Measurements from ENCODE around the gene ZC3HAV1L.

The ZC3HAV1L gene

GRCh38 chr7:139004321-139005090 is 31.3 kb downstream of the ZC3HAV1L start:
- Histone ChIP-seq H3K27ac (ENCODE audit: low read length) (no peak overlapping the region), H3K27me3 (ENCODE audit: insufficient read depth, low read length, poor library complexity) (no peaks in the 10 kb centered on the region), H3K4me1 (ENCODE audit: insufficient read depth, low read length) (no peaks in the 10 kb centered on the region), H3K4me2 (ENCODE audit: insufficient read depth, low read length) (no peak overlapping the region), H3K79me2 (ENCODE audit: insufficient read depth, low read length) (no peaks in the 10 kb centered on the region), H3K36me3 (ENCODE audit: insufficient read depth, low read length) (no peaks in the 10 kb centered on the region), H2AFZ (ENCODE audit: low read depth, low read length) (no peak overlapping the region), H3K9ac (ENCODE audit: low read depth, low read length) (no peak overlapping the region), H3K4me3 (ENCODE audit: low read depth in 1 of 2, low read length in 2 of 2) (no peak overlapping the region), H4K20me1 (ENCODE audit: insufficient read depth, low read length) (no peaks in the 10 kb centered on the region), H3K9me3 (ENCODE audit: insufficient read depth, low read length, severe bottlenecking) (peaks cover 17% of the 10 kb centered on the region)
- no peak for ATAC-seq (ENCODE audit: insufficient read depth, low read depth)
- TF ChIP-seq EZH2 (IDR thresholded peaks at IDR 0.05; ENCODE audit: borderline replicate concordance, low read depth, low read length, severe bottlenecking) (no peak), CTCF (IDR thresholded peaks at IDR 0.05; ENCODE audit: borderline replicate concordance, extremely low read depth, low read length, poor library complexity, severe bottlenecking) (no peak)
- DNase-seq: no peak

GRCh38 chr7:138999414-138999813 is 36.4 kb downstream of the ZC3HAV1L start:
- peak; percentile 86 for ATAC-seq (ENCODE audit: insufficient read depth, low read depth)
- H2AFZ ChIP-seq (ENCODE audit: low read depth, low read length): no peak overlapping the region
- no peaks in the 10 kb centered on the region for H3K79me2 ChIP-seq (ENCODE audit: insufficient read depth, low read length)
- H3K4me1 ChIP-seq (ENCODE audit: insufficient read depth, low read length): no peaks in the 10 kb centered on the region
- no peaks in the 10 kb centered on the region for H3K27me3 ChIP-seq (ENCODE audit: insufficient read depth, low read length, poor library complexity)
- no peaks in the 10 kb centered on the region for H3K36me3 ChIP-seq (ENCODE audit: insufficient read depth, low read length)
- H3K9me3 ChIP-seq (ENCODE audit: insufficient read depth, low read length, severe bottlenecking): peaks cover 10% of the 10 kb centered on the region
- no peaks in the 10 kb centered on the region for H4K20me1 ChIP-seq (ENCODE audit: insufficient read depth, low read length)
- H3K4me3 ChIP-seq (ENCODE audit: low read depth in 1 of 2, low read length in 2 of 2): no peak overlapping the region
- no peak for TF ChIP-seq CTCF (IDR thresholded peaks at IDR 0.05; ENCODE audit: borderline replicate concordance, extremely low read depth, low read length, poor library complexity, severe bottlenecking)
- TF ChIP-seq EZH2 (IDR thresholded peaks at IDR 0.05; ENCODE audit: borderline replicate concordance, low read depth, low read length, severe bottlenecking): no peak
- no peak overlapping the region for H3K27ac ChIP-seq (ENCODE audit: low read length)
- no peak overlapping the region for H3K4me2 ChIP-seq (ENCODE audit: insufficient read depth, low read length)
- no peak for DNase-seq
- no peak overlapping the region for H3K9ac ChIP-seq (ENCODE audit: low read depth, low read length)

GRCh38 chr7:138992052-138992531 is 43.8 kb downstream of the ZC3HAV1L start:
- TF ChIP-seq EZH2 (IDR thresholded peaks at IDR 0.05; ENCODE audit: borderline replicate concordance, low read depth, low read length, severe bottlenecking) (no peak), CTCF (IDR thresholded peaks at IDR 0.05; ENCODE audit: borderline replicate concordance, extremely low read depth, low read length, poor library complexity, severe bottlenecking) (no peak)
- no peak overlapping the region for H3K4me3 ChIP-seq (ENCODE audit: low read depth in 1 of 2, low read length in 2 of 2)
- H3K27ac ChIP-seq (ENCODE audit: low read length): no peak overlapping the region
- H3K27me3 ChIP-seq (ENCODE audit: insufficient read depth, low read length, poor library complexity): no peaks in the 10 kb centered on the region
- no peaks in the 10 kb centered on the region for H3K79me2 ChIP-seq (ENCODE audit: insufficient read depth, low read length)
- H3K4me1 ChIP-seq (ENCODE audit: insufficient read depth, low read length): no peaks in the 10 kb centered on the region
- H4K20me1 ChIP-seq (ENCODE audit: insufficient read depth, low read length): no peaks in the 10 kb centered on the region
- no peak overlapping the region for H3K9ac ChIP-seq (ENCODE audit: low read depth, low read length)
- no peak overlapping the region for H2AFZ ChIP-seq (ENCODE audit: low read depth, low read length)
- no peaks in the 10 kb centered on the region for H3K36me3 ChIP-seq (ENCODE audit: insufficient read depth, low read length)
- no peak overlapping the region for H3K4me2 ChIP-seq (ENCODE audit: insufficient read depth, low read length)
- peak; percentile 62; the same call in 2 of the 3 replicates for ATAC-seq (ENCODE audit: insufficient read depth, low read depth)
- DNase-seq: no peak
- peaks cover 5% of the 10 kb centered on the region for H3K9me3 ChIP-seq (ENCODE audit: insufficient read depth, low read length, severe bottlenecking)
